HG02973 (cell line): ENCODE data around the gene CCDC175.

Experiments used
- ATAC-seq: cut with Tn5 transposase; IDR thresholded peaks from one replicate; pipeline ENCODE4 v1.9.1; 2021; ENCODE audit warnings: moderate library complexity; ENCODE audit not compliant: unreplicated experiment

CCDC175 gene

DNA sequence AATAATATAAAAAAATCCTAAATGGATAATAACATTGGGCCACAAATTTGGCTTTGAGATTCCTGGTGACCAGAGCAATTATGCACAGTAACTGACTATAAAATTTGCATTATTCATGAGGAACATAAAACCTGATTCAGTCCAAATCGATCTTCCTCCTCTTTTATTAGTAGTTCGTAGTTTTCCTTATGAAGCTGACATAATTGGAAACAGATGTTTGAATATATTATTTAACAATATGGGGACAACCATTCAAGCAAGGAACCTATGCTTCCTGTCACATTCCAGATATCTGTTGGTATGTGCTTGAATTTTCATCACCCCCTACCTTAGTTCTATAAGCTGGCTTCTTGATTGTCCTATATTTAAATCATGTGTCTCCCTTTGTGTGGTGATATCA, 34.9 kb downstream of the CCDC175 start:
- no peak for ATAC-seq

DNA sequence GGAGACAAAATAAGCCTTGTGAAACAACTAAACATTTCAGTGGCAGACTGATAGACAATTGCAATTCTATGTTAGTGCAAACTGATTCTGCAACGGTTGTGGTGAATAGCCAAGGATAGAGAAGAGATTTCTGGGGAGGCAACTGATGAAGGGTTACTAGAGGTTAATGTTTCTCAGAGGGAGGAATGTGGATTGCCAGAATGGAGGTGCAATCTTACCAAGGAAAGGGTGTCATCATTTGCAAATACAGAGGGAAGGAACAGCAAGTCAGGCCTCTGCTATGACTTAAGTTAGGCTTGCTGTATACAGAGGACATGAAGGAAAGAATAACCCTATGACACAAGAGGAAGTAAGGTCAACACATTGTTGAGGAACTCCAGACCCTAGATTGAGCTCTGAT, 35.8 kb downstream of the CCDC175 start:
- ATAC-seq: no peak

DNA sequence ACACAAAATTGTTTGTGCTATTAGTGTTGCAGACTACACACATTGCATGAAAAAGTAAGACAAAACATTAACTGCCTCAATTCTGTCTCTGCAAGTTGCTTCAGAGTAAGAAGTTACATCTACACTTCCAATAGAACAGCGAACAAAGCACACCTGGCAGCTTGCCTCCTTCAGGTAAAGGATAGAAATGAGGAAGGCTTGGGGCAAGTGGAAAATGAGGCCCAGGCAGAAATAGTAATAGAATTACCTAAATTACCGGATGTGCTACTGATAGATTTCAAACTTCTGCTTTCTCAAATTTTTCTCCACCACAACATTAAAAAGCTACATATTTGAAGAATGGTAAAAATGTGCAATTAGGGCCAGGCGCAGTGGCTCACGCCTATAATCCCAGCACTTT, 37.7 kb downstream of the CCDC175 start:
- ATAC-seq: no peak

DNA sequence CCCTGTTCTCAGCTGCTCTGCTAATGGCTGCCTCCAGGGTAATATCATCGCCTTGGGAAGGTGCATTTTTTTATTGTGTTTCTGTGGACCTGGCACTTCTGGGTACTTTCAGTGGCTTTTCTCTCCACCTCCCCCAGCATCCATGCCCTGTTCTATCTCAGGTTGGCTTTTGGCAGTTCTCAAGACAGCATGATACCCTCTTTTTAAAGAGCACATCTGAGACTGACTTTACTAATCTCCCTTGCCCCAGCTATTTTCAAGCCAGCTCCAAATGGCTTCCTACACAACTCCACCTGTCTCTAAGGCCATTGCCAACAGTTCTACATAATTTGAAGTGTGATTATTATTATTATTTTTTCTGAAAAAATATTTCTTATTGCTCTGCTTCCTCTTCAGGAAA, 39.1 kb downstream of the CCDC175 start:
- ATAC-seq: no peak

DNA sequence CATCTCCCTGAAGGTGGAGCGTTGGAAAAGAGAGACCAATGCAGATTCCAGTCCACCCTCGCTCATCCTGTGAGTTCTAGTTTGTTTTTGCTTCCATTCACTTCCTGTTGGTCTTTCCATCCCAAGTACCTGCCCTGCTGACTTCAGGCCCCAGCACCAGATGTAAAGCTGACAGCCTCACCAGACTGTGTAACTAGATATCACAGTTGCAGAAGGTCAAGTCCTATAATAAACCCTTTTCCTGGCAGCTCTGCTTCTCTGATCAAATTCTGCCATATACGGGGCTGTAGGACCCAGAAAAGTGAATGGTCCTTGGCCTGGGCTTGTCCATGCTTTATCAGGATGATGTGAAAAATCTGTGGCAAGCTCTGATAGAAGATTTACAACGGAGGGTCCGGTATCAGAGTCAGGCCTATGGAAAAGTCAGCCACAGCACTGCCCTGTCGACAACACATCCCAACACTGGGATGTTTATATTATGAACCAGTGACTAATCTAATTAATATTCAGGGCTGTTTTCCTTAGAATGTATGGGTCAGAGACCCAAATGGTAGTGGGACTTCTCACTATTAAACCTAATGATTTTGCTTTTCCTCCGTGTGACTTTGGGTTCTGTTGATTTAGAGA, 42.1 kb downstream of the CCDC175 start:
- no peak for ATAC-seq

DNA sequence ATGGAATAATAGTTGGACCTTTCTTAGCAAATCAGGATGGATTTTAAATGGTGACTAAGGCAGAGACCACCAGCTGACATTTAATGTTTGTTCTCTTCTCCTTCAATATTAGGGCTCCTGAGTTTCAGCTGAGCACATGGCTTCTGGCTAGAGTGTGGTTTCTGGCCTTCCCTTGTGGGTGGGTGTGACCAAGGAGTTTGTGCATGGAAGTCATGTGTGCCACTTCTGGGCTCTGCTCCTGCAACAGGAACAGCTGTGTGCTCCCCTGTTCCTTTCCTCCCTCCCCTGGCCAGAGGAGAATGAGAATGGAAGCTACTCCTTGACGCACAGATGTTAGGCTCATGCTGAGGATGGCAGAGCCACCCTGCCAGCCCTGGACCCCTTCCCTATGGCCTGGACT, 44.2 kb downstream of the CCDC175 start:
- ATAC-seq: no peak

DNA sequence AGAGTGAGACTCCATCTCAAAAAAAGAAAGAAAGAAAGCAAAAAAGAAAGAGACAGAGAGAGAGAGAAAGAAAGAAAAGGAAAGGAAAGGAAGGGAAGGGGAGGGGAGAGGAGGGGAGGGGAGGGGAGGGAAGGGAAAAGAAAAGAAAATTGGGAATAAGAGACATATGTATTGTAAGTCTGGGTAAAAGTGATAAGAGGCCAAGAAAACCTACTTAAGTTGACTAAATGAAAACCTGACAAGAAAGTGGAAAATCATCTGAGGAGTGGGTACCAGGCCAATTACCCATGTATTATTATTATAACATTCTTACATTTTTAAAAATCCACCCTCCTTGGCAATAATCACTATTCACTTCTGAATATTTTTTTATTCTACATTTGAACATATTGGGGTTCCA, 46.3 kb downstream of the CCDC175 start:
- no peak for ATAC-seq

DNA sequence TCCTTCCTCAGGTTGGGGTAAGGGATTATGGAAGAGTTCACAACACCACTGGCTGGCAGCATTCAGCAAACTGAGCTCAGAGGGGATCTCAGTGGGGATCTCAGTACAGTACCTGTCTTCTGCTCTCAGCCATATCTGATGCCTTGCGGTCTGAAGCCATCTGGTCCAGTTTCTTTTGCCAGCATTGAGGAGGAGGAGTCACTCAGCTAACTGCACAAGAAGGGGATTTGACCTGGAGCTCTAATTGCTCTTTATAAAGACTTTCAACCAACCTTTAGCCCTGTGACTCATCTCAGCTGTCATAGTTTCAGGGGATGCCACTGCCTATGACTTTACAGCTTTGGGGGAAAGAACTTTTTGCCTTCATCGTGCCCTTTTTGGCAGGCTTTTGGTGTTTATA, 47.4 kb downstream of the CCDC175 start:
- no peak for ATAC-seq

DNA sequence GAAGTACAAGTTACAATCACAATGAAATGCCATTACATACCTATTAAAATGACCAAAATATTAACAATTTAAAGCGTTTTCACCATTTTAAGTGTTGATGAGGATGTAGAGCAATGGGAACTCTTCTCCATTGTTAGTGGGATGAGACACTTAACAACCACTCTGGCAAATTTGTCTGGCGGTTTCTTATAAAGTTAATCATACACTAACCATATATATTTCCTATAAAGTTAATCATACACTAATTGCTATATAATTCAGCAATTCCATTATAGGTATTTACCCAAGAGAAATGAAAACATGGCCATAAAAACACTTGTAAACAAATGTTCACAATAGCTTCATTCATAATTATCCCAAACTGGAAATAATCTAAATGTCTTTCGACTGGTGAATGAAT, 56.4 kb downstream of the CCDC175 start:
- no peak for ATAC-seq

DNA sequence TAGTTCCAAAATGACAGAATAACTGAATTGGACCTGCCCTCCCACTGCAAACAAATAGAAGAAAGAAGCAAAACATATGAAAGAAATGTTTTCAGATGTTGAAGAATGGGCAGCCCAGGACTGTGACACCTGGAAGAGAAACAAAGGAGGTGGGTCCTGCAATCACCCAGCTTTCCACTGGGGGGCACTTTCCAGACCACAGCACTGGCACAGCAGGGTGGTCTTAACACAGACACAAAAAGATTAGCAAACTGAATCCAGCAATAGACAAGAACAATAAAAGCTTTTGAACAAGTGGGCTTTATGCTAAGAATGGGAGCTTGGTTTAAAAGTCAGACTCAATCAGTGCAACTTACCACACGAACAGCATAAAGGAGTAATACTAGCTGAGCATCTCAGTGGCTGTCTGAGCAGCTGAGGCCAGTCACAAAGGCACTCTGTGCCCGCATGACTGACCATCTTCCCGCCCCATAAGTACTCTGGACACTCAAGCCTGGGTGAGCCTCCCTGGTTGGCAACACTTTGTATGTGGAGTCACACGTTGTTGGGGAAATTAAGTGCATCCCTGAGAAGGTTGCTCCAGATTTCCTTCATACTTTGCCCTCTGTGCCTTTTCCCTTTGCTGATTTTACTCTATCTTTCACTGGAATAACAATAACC, 64.6 kb downstream of the CCDC175 start:
- ATAC-seq: no peak

DNA sequence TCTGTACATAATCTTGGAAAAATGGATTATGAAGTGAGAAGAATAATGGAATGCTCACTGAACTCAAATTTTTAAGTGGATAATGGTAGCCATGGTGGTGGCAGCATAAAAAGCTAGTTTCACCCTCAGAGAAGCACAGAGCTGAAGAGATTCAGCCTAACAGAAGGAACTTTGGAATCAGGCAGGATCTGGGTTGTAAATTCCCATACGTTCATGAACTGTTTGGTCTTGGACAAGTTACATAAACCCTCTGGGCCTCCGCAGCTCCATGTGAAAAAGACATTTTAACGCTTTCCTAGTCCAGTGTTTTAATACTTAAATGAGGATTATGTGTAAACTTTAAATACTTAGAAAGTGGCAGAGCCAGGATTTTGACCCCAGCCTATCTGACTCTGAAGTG, 65.6 kb downstream of the CCDC175 start:
- ATAC-seq: no peak

DNA sequence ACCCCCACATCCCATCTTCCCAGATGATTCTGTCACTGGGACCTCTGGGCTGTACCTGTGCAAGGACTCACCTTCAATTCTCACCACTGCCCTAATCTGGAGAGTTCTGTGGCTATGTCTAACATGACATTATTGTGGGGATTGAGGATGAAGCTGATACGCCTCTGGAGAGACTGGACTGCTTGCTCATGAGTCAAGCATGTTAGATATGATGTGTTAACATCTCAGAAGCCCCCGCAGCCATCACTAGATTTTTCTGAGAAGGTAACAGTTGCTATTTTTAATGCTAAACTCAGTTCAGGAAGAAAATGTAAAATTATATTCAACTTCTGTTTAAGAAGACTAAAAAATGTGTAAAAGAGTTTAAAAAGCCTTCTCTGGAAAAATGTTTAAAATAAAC, 66.6 kb downstream of the CCDC175 start:
- no peak for ATAC-seq

DNA sequence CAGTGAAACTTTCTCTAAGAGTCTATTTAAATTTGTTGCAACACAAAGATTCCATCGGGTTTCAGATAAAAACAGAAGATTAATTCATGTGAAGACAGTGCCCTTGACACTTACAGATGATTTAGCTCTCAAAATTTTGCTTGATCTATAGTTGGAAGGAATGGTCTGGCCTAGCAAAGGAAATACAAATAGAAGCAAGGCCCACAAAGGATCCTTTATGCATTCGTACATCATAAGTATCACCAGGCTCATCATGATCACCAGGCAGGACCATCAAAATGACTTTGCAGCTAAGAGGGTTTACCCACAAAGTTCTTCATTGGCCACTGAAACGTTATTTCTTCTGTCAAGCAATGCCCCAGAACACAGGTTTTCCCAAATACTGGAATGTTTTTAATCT, 67.5 kb downstream of the CCDC175 start:
- ATAC-seq: no peak

DNA sequence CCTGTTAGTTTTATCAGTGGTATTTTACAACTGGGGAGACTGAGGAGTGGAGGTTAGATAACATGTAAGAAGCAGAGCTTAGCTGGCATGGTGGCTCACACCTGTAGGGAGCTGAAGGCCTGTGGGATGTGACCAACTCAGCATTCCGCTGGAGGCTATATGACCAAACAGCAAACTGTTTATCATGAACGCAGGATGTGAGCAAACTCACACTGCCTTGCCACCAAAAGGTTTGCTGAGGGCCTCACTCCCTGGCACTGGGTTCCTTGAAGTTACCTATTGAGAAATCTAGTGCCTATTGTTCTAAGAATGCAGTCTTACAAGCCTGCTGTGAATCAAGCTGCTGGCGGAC, 68.9 kb downstream of the CCDC175 start:
- ATAC-seq: no peak

DNA sequence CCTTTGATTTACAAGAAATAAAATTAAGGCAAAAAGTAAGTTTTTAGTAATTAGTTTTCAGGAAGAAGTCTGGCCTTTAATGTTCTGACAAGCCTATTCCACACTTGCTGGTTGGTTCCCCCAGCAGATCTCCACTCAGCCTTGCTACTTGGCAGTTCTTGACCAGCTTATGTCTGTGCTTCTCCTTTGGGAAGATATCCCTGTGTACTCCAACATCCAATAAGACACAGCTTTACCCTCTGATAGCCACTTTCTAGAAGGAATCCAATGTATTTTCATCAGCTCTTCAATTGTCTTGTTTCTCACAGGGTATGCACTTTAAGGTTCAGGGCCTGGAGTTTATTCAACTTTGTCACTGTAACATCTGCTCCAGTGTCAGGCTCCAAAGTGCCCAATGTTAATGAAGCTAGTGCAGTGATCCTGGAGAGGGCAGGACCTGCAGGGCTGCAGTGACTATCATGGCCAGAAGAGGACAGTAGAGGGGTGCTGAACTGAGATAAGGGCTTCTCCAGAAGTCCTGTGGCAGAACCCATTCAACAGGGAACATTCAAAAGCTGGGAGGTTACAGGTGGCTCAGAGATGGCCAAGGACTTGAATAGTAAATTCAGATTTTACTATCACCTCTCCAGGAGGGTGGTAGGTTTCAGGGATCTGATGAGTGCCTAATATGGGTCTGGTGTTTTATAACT, 69.4 kb downstream of the CCDC175 start:
- peak; percentile 88 for ATAC-seq

DNA sequence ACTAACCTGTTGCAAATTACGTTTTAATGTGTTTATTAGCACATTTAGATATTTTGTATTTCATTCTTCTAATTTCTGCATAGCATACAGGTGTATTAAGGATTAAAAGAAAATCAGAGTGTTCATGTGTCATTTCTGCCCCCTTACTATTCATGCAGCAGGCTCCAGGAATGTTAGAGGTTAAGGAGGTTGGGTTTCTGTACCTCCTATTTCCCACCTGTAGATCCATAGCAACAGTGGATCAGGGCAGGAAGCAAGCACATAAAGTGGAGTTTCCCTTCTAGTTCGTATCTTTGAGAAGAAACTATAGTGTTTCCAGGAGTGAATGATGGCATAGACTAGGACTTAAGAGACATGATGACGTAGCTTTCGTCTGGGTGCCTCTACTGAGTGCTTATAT, 73.4 kb downstream of the CCDC175 start:
- ATAC-seq: no peak

DNA sequence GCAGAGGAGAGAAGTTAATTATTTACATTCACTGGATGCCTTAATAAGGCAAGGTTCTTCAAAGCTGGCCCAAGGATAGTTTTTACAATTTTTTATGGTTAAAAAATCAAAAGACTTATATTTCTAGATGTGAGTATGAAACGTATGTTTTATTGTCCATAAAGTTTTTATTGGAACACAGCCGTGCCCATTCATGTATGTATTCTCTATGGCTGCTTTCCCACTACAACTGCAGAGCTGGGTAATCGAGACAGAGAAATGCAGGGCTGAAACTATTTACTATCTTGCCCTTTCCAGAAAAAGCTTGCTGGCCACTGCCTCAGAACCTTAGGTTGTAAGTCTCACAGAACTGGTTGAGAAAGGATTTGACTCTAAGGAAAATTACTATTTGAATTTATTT, 75.9 kb downstream of the CCDC175 start:
- no peak for ATAC-seq

DNA sequence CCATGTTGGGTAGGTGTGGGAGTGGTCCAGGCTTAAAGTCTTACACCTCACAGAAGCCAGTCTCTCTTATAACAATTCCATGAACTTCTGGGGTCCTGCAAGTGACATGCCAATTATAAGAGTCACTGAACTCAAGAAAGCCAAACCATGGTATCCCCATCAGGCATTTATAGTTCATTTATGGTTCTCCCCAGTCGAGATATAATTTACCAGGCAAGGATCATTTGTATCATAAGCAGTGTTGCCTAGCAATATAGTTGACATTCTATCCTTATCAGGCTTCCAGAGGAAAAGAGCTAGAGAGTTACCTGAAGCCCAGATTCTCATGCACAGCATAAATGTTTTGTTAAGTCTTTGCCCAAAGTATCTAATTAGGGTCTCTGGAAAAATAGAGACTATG, 84.2 kb downstream of the CCDC175 start:
- ATAC-seq: no peak

DNA sequence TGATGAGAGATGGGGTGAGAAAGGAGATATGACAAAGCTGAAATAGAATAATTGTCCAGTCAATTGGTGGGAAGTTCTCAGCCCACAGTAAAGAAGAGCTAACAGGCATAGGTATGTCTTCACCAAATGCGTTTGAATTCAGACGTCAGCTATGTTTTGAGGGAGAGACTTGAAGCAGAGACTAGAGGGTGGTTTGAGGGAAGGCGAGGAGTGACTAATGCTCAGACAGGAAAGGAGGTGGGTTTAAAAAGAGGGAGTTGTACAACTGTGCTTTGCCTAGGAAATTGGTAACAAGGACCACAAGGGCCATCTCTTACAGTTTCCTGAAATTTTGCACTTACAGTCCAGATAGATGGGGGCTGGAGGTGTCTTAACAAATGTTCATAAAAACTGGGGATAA, 85.9 kb downstream of the CCDC175 start:
- ATAC-seq: no peak

DNA sequence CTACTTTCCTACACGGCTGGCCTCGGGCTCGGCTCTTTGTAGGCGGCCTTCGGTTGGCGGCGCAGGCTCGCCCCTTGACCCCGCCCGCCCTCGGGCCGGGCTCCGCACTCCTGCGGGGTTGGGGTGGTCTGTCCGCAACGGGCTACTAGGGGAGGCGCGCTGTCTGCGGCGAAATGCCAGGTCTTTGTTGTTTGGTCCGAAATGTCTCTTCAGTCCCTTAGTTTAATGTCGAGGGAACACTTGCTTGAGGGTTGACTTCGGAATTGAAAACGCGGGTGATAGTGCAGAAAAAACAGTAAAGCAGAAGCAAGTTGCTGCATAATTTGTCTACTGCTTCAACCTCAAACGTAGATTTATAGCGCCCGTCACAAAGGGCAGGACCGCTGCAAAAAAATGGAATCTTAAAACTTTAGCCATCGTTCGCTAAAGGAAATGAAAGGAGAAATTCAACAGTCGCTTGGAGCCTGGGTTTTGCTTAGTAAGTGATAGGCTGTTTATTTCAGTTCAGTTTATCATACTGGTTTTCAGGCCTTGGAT, 91.9 kb downstream of the CCDC175 start:
- peak; percentile 37 for ATAC-seq

DNA sequence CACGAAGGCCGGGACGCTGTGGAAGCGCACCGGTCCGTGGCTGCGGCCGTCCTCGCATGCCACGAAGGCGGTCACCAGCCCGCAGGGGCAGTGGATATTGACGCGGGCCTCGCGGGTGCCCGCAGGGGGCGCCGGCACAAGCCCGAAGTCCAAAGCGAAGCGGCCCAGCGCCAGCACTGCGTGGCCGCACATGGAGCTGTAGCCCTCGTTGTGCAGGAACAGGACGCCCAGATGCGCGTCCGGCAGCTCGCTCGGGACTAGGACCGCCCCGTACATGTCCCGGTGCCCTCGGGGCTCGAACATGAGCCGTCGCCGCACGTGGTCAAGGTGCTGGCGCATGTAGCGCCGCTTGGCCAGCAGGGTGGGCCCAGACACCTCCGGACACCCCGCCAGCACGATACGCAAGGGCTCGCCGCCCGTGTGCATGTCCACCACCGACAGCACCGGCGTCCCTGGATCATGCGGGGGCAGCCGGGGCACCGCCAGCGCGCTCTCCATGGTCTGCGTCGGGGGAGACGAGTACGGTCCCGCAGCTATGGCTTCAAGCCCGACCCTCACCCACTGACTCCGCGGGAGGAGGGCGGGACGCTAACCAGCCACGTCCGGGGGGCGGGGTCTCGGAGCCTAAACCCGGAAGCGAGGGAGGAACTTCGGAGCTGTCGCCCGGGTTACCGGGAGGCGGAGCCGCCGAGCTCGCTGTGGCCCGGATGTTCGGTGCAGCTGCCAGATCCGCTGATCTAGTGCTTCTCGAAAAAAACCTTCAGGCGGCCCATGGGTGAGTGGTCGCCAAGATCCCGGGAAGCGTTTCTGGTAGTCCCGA, 92.6 kb downstream of the CCDC175 start, which contains the start of the genes JKAMP and L3HYPDH:
TSS of gene JKAMP (plus strand) at position 699 of the 820 bp plus-strand sequence. CDS start at position 772, 73 bp downstream.
TSS of gene L3HYPDH (minus strand) at position 590 of the 820 bp plus-strand sequence. CDS start at position 498, 92 bp downstream.
- ATAC-seq: peak; percentile 86
